HG03442 (cell line): ENCODE data around the gene ESPL1.
"Not testable (repeated sequence)": the region's sequence is repeated elsewhere in the genome, so short reads cannot be mapped to it uniquely, and the experiment has no call there.

Source experiments
- ATAC-seq: cut with Tn5 transposase; IDR thresholded peaks from one replicate; pipeline ENCODE4 v1.9.1; 2021; ENCODE audit warnings: mild to moderate bottlenecking, moderate library complexity; ENCODE audit not compliant: unreplicated experiment

ESPL1 gene

DNA sequence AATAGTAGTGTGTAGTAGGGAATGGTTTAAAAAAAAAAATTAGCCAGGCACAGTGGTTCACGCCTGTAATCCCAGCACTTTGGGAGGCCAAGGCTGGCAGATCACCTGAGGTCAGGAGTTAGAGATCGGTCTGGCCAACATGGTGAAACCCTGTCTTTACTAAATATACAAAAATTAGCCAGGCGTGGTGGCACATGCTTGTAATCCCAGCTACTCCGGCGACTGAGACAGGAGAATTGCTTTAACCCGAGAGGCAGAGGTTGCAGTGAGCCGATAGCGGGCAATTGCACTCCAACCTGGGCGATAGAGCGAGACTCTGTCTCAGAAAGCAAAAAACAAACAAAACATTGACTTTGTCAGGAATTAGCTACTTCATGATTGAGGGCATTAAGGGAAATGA lies 29.0 kb downstream of the ESPL1 start:
- not testable (repeated sequence) for ATAC-seq

DNA sequence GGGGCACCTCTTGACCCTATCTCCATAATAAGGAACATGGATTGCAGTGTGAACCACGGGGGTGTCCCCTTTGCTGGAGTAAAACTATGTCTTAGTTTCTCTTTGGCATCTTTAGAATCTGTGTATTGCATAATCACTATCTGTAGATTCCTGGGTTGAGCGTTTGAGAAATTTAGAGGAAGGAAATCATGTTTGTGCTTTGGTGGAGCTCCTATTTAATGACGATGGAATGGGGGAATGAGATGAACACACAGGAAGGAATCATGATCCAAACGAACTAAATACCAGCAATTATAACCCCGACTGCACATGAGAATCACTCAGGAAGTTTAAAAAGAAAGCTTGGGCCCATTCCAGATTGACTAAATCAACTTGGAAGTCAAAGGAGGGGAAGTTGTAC lies 30.1 kb downstream of the ESPL1 start:
- ATAC-seq: no peak

GRCh38 chr12:53299101-53299453 lies 31.0 kb downstream of the ESPL1 start:
- ATAC-seq: no peak

- ATAC-seq: peak; percentile 73
Measured at GRCh38 chr12:53299454-53300180, 31.5 kb downstream of the ESPL1 start, which contains the start of gene MYG1. MYG1 (plus strand) TSS chr12:53299695; CDS start chr12:53299738, 43 bp downstream.

- no peak for ATAC-seq
Measured at GRCh38 chr12:53300187-53300586, 32.1 kb downstream of the ESPL1 start.

GRCh38 chr12:53302903-53303302 lies 34.8 kb downstream of the ESPL1 start:
- ATAC-seq: no peak

DNA sequence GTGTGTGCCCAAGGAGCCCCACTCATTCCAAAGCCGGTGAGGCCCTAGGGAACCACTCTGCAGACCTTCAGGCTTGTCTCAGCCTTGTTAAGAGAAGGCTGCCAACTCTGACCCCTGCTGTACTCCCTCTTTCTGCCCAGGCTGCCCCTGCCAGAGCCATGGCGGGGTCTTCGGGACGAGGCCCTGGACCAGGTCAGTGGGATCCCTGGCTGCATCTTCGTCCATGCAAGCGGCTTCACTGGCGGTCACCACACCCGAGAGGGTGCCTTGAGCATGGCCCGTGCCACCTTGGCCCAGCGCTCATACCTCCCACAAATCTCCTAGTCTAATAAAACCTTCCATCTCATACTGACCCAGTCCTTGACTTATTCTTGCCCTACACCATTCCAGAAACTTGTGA lies 38.7 kb downstream of the ESPL1 start:
- ATAC-seq: no peak

DNA sequence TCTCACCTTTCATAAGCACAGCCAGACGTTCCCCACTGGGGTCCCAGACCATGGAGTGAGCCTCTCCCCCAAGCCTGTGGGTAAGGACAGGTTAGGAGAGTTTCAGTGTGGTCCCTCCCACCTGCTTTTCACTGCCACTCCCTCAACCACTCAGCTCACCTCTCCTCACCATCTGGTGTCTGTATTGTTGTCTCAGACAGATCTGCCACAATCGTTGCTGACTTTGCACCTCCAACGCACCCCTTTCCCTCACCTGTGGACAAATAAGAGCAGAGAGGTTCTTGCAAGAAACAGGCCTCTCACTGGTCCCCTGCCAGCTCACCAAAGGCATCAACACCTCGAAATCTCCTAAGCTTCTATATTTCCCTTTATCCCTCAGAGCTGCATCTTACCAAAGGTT lies 40.2 kb downstream of the ESPL1 start:
- no peak for ATAC-seq

DNA sequence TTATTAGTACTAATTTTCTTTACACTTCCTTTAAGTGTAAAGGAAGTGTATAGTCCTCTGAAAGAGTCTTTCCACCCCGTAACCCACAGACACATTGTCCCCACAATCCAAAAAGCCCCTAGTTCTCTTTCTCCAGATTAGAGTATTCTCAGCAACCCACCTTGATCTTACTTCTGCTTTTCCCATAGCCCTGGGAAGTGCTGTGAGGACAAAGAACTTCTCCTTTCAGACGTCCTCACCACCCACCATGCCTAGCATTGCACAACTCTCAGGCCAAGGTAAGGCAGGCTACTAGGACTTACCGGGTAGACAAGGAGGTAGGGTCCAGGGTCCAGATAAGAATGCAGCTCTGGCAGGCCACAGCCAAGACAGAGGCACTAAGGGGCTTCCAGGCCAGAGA lies 45.9 kb downstream of the ESPL1 start:
- no peak for ATAC-seq

DNA sequence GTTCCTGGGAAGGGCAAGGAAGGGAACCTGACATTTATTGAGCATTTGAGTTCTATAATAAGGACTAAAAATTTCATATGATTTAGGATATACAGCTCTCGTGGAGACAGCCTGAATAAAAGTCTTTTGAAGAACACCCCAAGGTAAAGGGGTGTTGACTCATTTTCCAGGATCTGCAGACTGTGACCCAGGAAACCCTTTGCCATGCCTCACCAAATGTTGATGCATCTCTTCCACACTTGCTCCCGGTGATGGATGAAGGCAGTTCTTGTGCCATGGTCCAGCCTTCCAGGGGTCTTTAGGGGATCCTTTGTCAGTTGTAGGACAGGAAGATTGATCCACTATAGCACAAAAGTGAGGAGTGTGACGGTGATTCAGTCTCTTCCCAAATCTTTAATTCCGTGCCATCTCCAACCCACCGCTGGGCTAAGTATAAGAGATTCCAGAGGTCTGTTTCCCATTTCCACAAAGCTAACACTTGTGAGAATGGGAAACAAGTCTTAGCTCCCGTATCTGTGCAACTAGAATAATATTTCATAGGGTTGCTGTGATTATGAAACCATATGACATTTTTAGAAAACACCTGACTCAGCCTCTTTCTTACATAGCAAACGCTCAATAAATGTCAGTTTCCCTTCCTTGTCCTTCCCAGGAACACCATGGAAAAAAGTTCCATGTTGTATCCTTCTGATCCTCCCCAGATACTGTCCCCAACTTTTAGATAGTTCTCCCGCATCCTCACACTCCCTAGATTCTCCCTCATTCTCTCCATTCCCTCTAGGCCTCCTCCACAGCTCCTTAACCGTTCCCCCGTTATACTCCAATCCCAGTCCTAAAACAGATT lies 52.5 kb downstream of the ESPL1 start:
- ATAC-seq: no peak

GRCh38 chr12:53324113-53324778 lies 56.1 kb downstream of the ESPL1 start:
- peak; percentile 17 for ATAC-seq

DNA sequence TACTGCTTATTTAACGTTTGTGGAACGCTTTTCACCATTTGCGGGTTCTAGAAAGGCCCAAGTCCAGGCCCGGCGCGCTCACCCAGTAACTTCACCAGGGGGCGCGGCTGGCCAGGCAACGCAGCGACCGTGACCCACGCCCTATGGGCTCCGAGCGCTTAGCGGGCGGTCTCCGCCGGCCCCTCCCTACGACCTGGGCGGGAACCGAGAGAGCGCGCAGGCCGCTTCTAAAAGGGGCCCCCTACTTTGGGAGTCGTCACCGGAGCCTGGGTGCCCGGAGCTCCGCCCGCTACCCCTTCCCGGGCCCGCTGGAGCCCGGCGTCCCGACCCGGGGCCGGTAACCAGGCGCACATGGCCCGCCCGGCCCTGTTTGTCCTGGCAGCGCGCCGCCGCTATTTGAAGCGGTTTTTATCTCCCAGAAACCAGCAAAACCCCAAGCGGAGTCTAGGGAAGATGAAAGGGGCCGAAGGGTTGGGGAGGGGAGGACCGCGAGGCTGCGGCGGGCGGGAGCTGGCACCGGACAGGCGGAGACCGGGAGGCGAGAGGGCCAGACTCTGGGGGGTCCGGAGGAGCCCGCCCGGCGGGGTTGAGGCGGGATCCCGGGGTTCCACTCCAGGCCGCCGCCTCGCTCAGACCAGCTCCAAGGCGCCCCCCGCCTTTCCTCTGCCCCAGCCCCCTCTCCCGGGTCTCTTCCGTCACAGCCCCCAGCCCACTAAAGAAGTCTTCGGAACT lies 56.8 kb downstream of the ESPL1 start:
- peak; percentile 52 for ATAC-seq

- no peak for ATAC-seq
Measured at GRCh38 chr12:53325511-53326061, 57.5 kb downstream of the ESPL1 start.

- ATAC-seq: no peak
Measured at GRCh38 chr12:53326460-53327185, 58.5 kb downstream of the ESPL1 start.

DNA sequence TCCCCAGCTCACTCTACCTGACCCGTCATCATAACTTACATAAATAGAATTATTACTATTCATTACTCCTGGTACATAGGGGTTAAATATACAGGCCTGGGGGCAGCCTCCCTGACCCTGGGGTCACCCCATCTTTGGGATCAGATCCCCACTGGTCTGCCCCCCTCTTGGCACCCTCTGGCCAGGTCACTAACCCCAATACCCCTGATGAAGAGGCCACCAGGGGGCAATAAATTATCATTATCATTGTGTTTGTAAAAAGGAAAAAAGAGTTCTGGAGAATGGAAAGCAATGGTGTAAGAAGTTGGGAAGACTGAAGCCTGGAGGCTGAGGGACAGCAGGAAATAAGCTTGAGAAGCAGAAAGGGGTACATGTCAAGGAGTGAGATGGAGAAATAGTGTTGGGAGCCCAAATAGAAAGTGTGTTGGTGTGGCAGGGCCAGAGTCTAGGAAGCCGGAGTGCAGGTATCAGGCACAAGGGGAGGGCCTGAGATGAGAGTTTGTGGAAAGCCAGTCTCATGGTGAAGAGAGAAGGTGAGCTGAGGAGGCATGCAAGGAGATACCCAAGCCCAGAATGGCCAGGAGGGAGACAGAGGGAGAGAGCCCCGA lies 59.4 kb downstream of the ESPL1 start:
- ATAC-seq: no peak

GRCh38 chr12:53328043-53328435 lies 59.9 kb downstream of the ESPL1 start:
- no peak for ATAC-seq

GRCh38 chr12:53330671-53331070 lies 62.6 kb downstream of the ESPL1 start:
- ATAC-seq: no peak

DNA sequence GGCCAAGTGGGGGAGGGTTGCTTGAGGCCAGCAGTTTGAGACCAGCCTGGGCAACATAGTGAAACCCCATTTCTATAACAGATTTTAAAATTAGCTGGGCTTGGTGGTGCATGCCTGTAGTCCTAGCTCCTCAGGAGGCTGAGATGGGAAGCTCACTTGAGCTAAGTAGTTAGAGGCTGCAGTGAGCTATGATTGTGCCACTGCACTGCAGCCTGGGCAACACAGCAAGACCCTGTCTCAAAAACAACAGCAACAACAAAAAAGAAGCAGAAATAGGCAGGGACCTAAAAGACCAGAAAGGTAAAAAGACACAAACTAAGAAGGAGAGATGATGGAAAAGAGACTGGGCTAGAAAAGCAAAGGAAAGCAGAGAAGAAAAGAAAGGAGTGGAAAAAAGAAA lies 64.2 kb downstream of the ESPL1 start:
- not testable (repeated sequence) for ATAC-seq

DNA sequence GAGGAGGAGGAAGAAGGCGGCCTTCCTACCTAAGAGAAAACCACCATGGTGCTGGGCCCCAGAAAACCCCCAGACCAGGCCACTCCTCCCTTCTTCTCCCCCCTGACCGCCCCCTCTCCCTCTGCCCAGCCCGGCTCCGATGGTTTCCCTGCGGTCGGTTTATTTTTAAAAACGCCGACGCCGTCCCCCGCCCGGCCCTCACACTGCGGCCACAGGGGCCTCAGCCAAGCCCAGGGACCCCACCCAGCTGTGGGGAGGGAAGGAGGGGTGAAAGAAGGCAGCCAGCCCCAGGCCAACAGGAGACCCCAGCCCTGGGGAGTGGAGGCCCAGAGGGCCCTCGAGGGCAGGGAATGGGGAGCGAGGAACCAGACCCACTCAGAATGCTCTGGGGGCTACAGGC lies 64.6 kb downstream of the ESPL1 start:
- no peak for ATAC-seq

DNA sequence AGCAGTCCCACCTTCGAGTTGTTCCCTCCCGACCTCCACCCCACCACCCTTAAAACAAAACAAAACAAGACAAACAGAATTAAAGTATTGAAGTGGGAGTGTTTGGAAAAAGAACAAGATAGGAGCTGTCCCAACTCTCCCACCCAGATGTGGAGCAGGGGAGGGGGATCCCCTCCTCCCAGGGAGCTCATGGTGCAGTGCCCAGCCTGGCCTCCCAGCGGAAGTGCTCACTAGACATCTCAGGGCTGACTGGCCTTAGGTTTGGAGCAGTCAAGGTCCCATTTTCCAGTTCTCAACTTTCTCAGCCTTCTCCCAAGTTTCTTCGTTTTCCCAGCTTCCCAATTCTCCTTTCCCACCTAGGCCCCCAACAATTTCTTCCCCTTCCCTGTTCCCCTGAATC lies 65.2 kb downstream of the ESPL1 start:
- ATAC-seq: no peak
